Measurements from ENCODE around the gene ECE1. TPM values are rescaled to one million over a fixed set of nuclear protein-coding genes. Genes with fewer than 3 reads are reported as not detected.

ECE1 gene
- total and polyA plus RNA-seq, 9 of the 15 experiments (the other 6 are each of a cell fraction or from before 2014, with no cell fraction given) = 0.56 to 34.8 (median 11.0) TPM

GRCh38 chr1:21232044-21232443 is 58.2 kb downstream of the ECE1 start (continued):
- peak; percentile 42; the same call in 1 of the 2 replicates for TF ChIP-seq KLF16 (IDR thresholded peaks at IDR 0.05)

- H3K79me2 ChIP-seq (ENCODE audit: control insufficient read depth, insufficient read depth, low read length) = no peaks in the 10 kb centered on the region
- TF ChIP-seq ZBTB7A (IDR thresholded peaks at IDR 0.05; ENCODE audit: borderline replicate concordance, control insufficient read depth, low read depth, low read length) (no peak), SFPQ (IDR thresholded peaks at IDR 0.05; ENCODE audit: low read depth, low read length) (no peak), SRSF1 (IDR thresholded peaks at IDR 0.05; ENCODE audit: low read depth, low read length) (no peak), ZBTB33 (CRISPR knock-in tag; IDR thresholded peaks at IDR 0.05) (no peak), KDM4B (IDR thresholded peaks at IDR 0.05; ENCODE audit: borderline replicate concordance in 2 of 2, low read depth in 1 of 2) (no peak), ZNF431 (CRISPR knock-in tag; IDR thresholded peaks at IDR 0.05) (no peak), BRF2 (IDR thresholded peaks at IDR 0.05; ENCODE audit: borderline replicate concordance, insufficient read depth, insufficient read length) (no peak), MED1 (CRISPR knock-in tag; IDR thresholded peaks at IDR 0.05; ENCODE audit: borderline replicate concordance) (no peak), E2F4 (CRISPR knock-in tag; IDR thresholded peaks at IDR 0.05; ENCODE audit: low read depth) (no peak), STAT5B (CRISPR knock-in tag; IDR thresholded peaks at IDR 0.05) (no peak), RBBP5 (IDR thresholded peaks at IDR 0.05; ENCODE audit: borderline replicate concordance, insufficient read depth, low read length, poor library complexity, severe bottlenecking) (no peak)
These were observed 60.8 kb downstream of the ECE1 start for GRCh38 chr1:21229246-21230000.

More at GRCh38 chr1:21229246-21230000, 60.8 kb downstream of the ECE1 start:
- no peak overlapping the region for H2AFZ ChIP-seq (ENCODE audit: low read depth, low read length)
- CTCF ChIA-PET (ENCODE audit: low intra/inter-chr PET ratio) = interaction anchor here (0.6 to 6.0 kb wide), 2 partner anchors 137 to 532 kb away, joined by 3 to 126 read pairs; no protein-coding TSS in a partner anchor
- no TSS peak for BruUV-seq (replicated peaks)
- no peak overlapping the region for H3K4me3 ChIP-seq
- no peaks in the 10 kb centered on the region for H3K9me3 ChIP-seq (replicated peaks; ENCODE audit: control insufficient read depth, insufficient read depth, low read depth, low read length)
- no peak overlapping the region for H3K9ac ChIP-seq (ENCODE audit: insufficient read depth in 1 of 2, low read depth in 2 of 2, low read length in 2 of 2)
- 44% methylated on average over 4 of the region's 4 CpGs for WGBS (ENCODE audit: insufficient coverage, low coverage, missing lambda C conversion rate)
- POLR2A ChIA-PET = no interaction called here
- H3K9me1 ChIP-seq (ENCODE audit: control insufficient read depth, insufficient read depth, low read length) = no peaks in the 10 kb centered on the region
- no peak overlapping the region for H3K4me2 ChIP-seq (ENCODE audit: insufficient read depth, low read length)
- in situ Hi-C loops (cut with MboI) (no loop called here), intact Hi-C loops (cut with micrococcal nuclease) (no loop called here)
- no peak for ATAC-seq
- H3K4me1 ChIP-seq (replicated peaks in 1 of 2; ENCODE audit: control insufficient read depth in 2 of 2, insufficient read depth in 2 of 2, low read length in 2 of 2) = no peaks in the 10 kb centered on the region; a peak in 1 of 5 replicates
- H4K20me1 ChIP-seq (replicated peaks; ENCODE audit: control insufficient read depth, insufficient read depth, low read length) = no peaks in the 10 kb centered on the region
- FAIRE-seq = peak; percentile 11
- no peak overlapping the region for H3K27ac ChIP-seq (ENCODE audit: extremely low read depth, low read depth, low read length)
- H3K36me3 ChIP-seq (ENCODE audit: control insufficient read depth, insufficient read depth, low read length) = peaks cover 8% of the 10 kb centered on the region; the same call in 2 of the 3 replicates
- no peak for DNase-seq (ENCODE audit: extremely low read depth in 1 of 4, low spot score in 3 of 4)
- no peaks in the 10 kb centered on the region for H3K27me3 ChIP-seq (ENCODE audit: control insufficient read depth in 2 of 2, insufficient read depth in 2 of 2, low read length in 2 of 2)
